ENCODE data around the gene POGLUT2.
"Not testable (repeated sequence)": the region's sequence is repeated elsewhere in the genome, so short reads cannot be mapped to it uniquely, and the experiment has no call there.

Gene POGLUT2

GRCh38 chr13:102805680-102806079 is 6.9 kb upstream of the POGLUT2 start:
- no peak for DNase-seq

GRCh38 chr13:102800145-102801041 is 1.6 kb upstream of the POGLUT2 start:
- DNase-seq = peak; percentile 23

GRCh38 chr13:102799426-102800144 is 809 bp upstream of the POGLUT2 start:
- DNase-seq = no peak

- no peak for DNase-seq
Observed at GRCh38 chr13:102793611-102794355, 5.0 kb downstream of the POGLUT2 start.

GRCh38 chr13:102792396-102792795 is 6.4 kb downstream of the POGLUT2 start:
- DNase-seq = no peak

GRCh38 chr13:102788683-102789082 is 10.1 kb downstream of the POGLUT2 start:
- DNase-seq = no peak

- DNase-seq = no peak
Observed at GRCh38 chr13:102784483-102784882, 14.3 kb downstream of the POGLUT2 start.

- no peak for DNase-seq
Observed at GRCh38 chr13:102781591-102781990, 17.2 kb downstream of the POGLUT2 start.

- DNase-seq = not testable (repeated sequence)
Observed at GRCh38 chr13:102780656-102781055, 18.1 kb downstream of the POGLUT2 start.

- no peak for DNase-seq
Observed at GRCh38 chr13:102779436-102780159, 19.2 kb downstream of the POGLUT2 start.

GRCh38 chr13:102777736-102778135 is 21.0 kb downstream of the POGLUT2 start:
- DNase-seq = no peak

GRCh38 chr13:102776271-102776670 is 22.5 kb downstream of the POGLUT2 start:
- no peak for DNase-seq

GRCh38 chr13:102774591-102775520 is 23.9 kb downstream of the POGLUT2 start:
- DNase-seq = no peak

GRCh38 chr13:102774214-102774568 is 24.6 kb downstream of the POGLUT2 start:
- DNase-seq = no peak

GRCh38 chr13:102773441-102774213 is 25.1 kb downstream of the POGLUT2 start, which contains the start of gene TEX30:
TEX30 (minus strand) TSS chr13:102773786; CDS start chr13:102770026, 3,760 bp downstream.
- peak; percentile 65 for DNase-seq

- DNase-seq = no peak
Observed at GRCh38 chr13:102772042-102772425, 26.7 kb downstream of the POGLUT2 start.

GRCh38 chr13:102771298-102772041 is 27.3 kb downstream of the POGLUT2 start:
- DNase-seq = no peak

GRCh38 chr13:102770435-102770834 is 28.3 kb downstream of the POGLUT2 start:
- DNase-seq = no peak

- no peak for DNase-seq
Observed at GRCh38 chr13:102769679-102770078, 29.1 kb downstream of the POGLUT2 start.

- no peak for DNase-seq
Observed at GRCh38 chr13:102768909-102769308, 29.9 kb downstream of the POGLUT2 start.

Data from GOT3 (cell line).